NCI-H2029 treated with DMSO at 0.1 percent for 48 hours (cell line): Measurements from ENCODE around the gene CFAP100.

Experiments
- DNase-seq: peaks from one replicate; lab custom pipeline; 2025; lab: John Stamatoyannopoulos, UW

CFAP100 gene

DNA sequence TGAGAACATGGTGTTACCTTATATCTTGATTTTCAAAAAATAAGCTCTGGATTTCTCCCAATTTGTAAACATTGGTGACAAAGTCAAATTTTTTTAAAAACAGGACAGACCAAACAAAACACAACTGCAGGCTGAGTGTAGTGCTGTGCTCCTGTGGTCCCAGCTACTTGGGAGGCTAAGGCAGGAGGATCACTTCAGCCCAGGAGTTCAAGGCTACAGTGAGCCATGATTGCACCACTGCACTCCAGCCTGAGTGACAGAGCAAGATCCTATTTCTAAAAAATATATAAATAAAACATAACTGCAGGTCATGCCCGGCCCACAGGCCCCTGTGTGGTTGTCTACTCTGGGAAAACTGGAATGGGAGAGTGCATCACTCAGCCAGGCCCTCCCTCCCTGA, 84.9 kb downstream of the CFAP100 start:
- no peak for DNase-seq

DNA sequence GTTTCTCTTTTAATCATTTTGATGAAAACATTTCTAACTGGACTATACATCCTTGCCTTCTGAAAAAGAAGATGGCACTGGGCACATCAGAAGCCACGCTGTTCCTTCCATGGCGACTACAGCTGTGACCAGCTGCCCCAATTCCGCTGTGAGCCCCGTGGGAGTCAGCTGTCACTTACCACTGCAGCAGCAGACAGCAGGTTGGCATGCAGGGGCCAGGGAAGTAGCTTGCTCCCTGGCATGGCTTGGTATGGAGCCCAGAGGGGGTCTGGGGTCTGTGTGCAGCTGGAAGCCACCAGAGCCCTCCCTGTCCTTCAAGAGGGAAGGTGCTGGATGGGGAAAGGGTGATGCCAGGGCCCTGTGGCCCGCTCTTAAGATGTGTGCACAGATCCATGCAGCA, 85.5 kb downstream of the CFAP100 start:
- no peak for DNase-seq

DNA sequence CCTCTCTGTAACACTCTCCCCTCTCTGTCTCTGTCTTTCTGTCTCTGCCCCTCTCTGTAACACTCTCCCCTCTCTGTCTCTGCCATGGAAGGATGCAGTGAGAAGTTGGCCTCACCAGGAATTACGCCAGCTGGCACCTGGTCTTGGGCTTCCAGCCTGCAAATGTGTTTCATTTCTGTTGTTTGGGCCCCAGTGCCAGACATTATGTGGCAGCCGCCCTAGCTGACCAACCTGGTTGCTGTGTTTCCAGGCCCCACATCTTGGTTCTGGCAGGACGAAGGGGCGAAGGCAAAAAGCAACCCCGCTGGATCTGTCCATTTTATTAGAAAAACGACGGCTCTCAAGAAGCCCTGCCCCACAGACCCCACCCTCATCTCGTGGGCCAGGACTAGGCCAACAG, 86.2 kb downstream of the CFAP100 start:
- DNase-seq = no peak

DNA sequence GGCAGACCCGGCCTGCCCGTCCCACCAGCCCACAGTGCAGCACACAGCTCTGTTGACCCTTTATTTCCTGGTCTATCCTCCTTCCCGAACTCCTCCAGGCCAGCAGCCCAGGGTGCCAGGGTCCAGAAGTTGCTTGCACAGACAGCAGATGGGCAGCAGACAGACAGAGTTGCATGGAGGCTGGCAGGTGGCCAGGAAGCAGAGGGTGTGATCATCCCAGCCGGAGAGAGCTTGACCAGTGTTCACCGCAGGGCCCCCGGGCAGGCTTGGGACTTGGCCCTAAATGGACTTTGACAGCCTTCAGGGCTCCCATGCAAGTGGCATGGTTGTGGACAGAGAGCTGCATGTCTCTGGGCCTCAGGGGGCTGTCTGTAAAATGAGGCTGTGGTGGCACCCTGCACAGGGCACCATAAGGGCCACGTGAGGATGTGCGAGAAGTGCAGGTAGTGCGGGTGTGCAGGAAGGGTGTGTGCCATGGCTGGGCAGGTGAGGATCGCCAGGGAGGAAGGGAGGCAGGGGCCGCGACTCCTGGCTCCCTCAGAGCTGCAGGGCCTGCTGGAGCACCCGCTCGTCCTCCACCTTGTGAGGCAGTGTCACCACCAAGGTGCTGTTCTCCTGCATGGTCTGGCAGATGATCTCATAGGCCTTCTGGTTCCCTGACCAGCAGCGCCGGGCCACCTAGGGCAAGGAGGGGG, 87.2 kb downstream of the CFAP100 start:
- no peak for DNase-seq

DNA sequence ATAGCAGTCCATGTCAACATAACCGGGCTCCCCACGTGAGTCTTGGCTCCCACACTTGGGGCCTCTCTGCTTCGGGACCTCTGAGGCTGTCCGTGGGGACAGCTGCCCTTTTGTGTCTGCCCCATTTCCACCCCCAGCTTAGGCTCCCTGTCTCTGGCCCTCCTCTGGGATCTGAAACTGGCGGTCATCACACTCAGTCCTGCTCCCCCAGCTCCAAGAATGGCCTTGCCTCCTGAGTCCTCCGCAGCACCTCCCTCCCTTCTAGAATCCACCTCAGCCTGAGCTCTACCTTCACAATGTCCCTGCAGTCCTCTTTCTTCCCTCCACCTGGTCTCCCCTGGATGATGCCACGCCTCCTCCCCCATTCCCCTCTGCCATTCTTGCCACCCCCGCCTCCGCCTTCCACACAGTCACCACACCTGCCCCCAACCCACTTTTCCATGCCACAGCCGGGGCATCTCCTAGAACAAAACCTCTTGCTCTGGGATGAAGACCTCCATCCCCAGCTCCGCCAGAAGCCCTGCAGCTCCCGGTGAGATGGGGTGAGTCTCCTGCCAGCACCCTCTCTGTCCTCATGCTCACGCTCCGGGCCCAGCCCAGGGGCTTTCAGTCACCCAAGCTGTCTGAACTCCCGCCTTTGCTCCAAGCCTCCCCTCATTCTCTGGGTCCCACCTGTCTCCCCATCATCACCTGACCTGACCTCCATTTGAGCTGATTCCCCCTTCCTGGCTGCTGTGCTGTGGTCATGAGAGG, 88.0 kb downstream of the CFAP100 start:
- no peak for DNase-seq

DNA sequence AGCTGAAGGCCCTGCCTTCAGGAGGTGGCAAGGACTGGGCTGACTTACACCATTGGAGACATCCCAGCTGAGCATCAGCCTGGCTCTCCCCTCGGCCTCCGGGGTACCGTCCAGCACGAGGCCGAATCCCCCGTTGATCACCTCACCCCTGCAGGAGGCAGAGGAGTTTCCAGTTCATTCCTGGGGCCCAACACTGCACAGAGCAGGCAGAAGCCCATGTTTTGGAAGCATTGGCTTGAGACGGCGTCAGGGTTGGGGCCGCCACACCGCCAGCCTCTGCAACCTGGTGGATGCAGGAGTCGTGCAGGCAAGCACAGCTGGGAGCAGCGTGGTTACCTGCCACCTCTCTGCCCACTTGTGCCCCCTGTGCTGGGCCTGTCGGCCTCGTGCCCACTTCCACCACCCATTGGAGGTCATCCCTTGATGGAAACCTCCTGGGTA, 88.6 kb downstream of the CFAP100 start:
- DNase-seq = no peak

DNA sequence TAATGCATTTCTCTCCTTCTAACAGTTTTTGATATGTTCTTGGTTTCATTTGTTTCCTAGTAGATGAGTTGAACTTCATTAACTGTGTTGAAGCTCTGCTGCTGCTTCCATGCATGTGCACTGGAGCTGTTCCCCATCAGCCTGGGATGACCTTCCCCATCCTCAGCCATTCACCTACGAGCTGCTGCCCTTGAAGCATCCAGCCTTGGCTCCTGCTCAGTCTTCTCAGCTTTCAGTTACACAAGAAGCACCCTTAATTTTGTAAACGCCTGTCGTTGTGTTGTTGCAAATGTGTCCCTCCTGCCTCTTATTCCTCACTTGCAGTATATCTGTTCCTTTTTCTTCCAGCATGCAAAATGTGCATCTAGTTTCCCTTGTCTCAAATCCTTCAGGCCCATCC, 89.4 kb downstream of the CFAP100 start:
- DNase-seq = no peak

DNA sequence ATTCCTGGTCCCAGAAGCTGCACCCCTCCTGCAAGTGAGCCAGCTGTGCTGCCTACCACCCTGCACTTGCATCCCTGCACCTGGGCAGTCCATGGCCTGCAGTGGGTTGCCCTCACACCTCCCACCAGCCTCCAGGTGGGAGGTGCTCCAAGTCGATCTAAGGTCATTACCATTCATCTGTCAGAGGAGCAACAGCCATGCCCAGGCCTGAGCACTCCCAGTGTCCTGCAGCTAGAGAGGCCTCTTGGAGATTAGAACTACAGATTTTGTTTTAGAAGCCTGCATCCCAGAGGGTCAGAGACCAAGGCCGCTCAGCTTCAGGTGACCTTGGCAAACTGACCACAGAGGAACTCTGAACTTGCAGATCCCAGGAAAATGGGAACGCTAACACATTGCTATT, 90.0 kb downstream of the CFAP100 start:
- DNase-seq = no peak

DNA sequence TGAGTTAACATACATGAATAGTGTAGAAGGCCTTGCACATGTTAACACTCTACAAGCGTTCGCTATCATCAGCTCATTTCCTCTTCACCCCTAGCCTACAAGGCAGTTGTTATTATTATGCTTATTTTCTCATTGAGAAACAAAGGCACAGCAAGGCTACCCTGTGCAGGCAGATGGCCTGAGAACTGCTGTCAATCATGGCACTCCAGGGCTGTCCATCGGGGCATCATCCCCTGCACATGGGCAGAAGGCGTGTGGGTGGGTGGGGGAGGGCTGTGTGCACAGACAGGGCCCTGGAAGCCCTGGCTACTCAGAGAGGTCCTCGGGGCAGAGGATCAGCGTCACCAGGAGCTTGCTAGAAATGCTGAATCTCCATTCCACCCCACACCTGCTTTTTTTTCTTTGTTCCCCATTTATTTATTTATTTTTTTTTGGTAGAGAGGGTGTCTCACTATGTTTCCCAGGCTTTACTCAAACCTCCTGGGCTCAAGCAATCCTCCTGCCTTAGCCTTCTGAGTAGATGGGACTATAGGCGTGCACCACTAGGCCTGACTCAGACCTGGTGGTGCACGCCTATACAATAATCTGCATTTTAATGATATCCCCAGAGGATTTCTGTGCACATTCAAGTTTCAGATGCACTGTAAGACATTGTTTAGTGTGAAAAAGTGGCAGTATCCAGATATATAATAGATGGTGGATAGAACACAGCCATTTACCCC, 90.6 kb downstream of the CFAP100 start:
- DNase-seq = no peak

DNA sequence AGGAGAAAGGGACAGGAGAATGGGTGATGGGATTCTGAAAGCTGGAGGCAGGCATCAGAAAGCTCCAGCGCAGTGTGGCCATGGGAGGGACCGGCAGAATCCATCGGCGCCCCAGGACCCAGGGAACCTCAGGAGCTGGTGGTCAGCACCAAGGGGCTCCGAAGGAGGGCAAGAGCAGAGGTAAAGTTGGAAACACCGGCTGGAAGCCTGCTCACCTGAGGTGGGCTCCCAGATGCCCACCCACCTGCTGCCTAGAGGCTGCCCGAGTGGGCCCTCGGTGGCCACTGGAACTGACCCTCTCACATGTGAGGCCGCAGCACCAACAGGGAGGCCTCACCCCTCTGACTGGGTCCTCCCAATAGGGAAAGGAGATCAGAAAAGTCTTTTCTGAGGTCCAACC, 91.2 kb downstream of the CFAP100 start:
- DNase-seq = no peak
